H9 (cell line): ENCODE data around the gene C16orf95. TPM values are rescaled to one million over a fixed set of nuclear protein-coding genes. Genes with fewer than 3 reads are reported as not detected.

ENCODE experiments used
- DNase-seq: peaks from one replicate; pipeline ENCODE4 v3.0.0-alpha.2; 2017
- H2AFZ ChIP-seq: one replicate; pipeline ENCODE4 v1.6.1; 2013; ENCODE audit warnings: mild to moderate bottlenecking, low read length, control low read depth, moderate library complexity
- H2AK5ac ChIP-seq: 2 replicates; pipeline ENCODE4 v1.6.1; 2013; ENCODE audit warnings: low read length, control low read depth, mixed read lengths; ENCODE audit not compliant: insufficient read length
- H2BK120ac ChIP-seq: one replicate; pipeline ENCODE4 v1.6.1; 2013; ENCODE audit warnings: low read depth, mild to moderate bottlenecking, low read length, control low read depth, inconsistent platforms; ENCODE audit not compliant: poor library complexity, severe bottlenecking
- H2BK12ac ChIP-seq: 2 replicates; pipeline ENCODE4 v1.6.1; 2013; ENCODE audit warnings: low read length, control low read depth, mixed read lengths, low read depth; ENCODE audit not compliant: insufficient read length
- H2BK15ac ChIP-seq: 2 replicates; pipeline ENCODE4 v1.6.1; 2013; ENCODE audit warnings: low read depth, low read length, control low read depth
- H2BK20ac ChIP-seq: one replicate; pipeline ENCODE4 v1.6.1; 2013; ENCODE audit warnings: low read depth, mild to moderate bottlenecking, low read length, control low read depth, inconsistent platforms; ENCODE audit not compliant: poor library complexity, severe bottlenecking
- H2BK5ac ChIP-seq: 2 replicates; pipeline ENCODE4 v1.6.1; 2013; ENCODE audit warnings: low read length, control low read depth, mixed read lengths; ENCODE audit not compliant: insufficient read length
- H3K14ac ChIP-seq: 2 replicates; pipeline ENCODE4 v1.6.1; 2013; ENCODE audit warnings: low read length, control low read depth; ENCODE audit not compliant: insufficient read depth
- H3K18ac ChIP-seq: 2 replicates; pipeline ENCODE4 v1.6.1; 2013; ENCODE audit warnings: low read depth, mild to moderate bottlenecking, mixed read lengths, low read length, control low read depth; ENCODE audit not compliant: insufficient read length
- H3K23ac ChIP-seq: 2 replicates; pipeline ENCODE4 v1.6.1; 2013; ENCODE audit warnings: low read length, control low read depth, mixed read lengths, low read depth; ENCODE audit not compliant: insufficient read length
- H3K23me2 ChIP-seq: 2 replicates; pipeline ENCODE4 v1.6.1; 2013; ENCODE audit warnings: low read depth, mild to moderate bottlenecking, mixed read lengths, low read length, control low read depth; ENCODE audit not compliant: insufficient read length, poor library complexity, severe bottlenecking
- H3K27ac ChIP-seq: 2 replicates; pipeline ENCODE4 v1.5.1; 2013; ENCODE audit warnings: low read length, control low read depth, mixed read lengths, low read depth; ENCODE audit not compliant: insufficient read length
- H3K27me3 ChIP-seq: 2 replicates; pipeline ENCODE4 v1.6.1; 2013; ENCODE audit warnings: low read length, control low read depth, inconsistent platforms; ENCODE audit not compliant: insufficient read depth
- H3K4ac ChIP-seq: 2 replicates; pipeline ENCODE4 v1.6.1; 2013; ENCODE audit warnings: low read depth, mild to moderate bottlenecking, control low read depth, inconsistent platforms, low read length, moderate library complexity
- H3K4me1 ChIP-seq: 2 replicates; pipeline ENCODE4 v1.6.1; 2013; ENCODE audit warnings: low read length, control low read depth, inconsistent platforms; ENCODE audit not compliant: insufficient read depth
- H3K4me2 ChIP-seq: 2 replicates; pipeline ENCODE4 v1.6.1; 2013; ENCODE audit warnings: low read length, control low read depth, mixed read lengths; ENCODE audit not compliant: insufficient read length, insufficient read depth
- H3K56ac ChIP-seq: 2 replicates; pipeline ENCODE4 v1.6.1; 2013; ENCODE audit warnings: low read depth, mild to moderate bottlenecking, mixed read lengths, low read length, control low read depth; ENCODE audit not compliant: insufficient read length
- H3K79me1 ChIP-seq: 2 replicates; pipeline ENCODE4 v1.6.1; 2013; ENCODE audit warnings: low read depth, mild to moderate bottlenecking, moderate library complexity, low read length, control low read depth, inconsistent platforms; ENCODE audit not compliant: insufficient read depth, poor library complexity, severe bottlenecking
- H3K79me2 ChIP-seq: 2 replicates; pipeline ENCODE4 v1.6.1; 2013; ENCODE audit warnings: low read length, control low read depth, inconsistent platforms; ENCODE audit not compliant: insufficient read depth
- H3K9ac ChIP-seq: 2 replicates; pipeline ENCODE4 v1.6.1; 2013; ENCODE audit warnings: low read length, control low read depth, mixed read lengths; ENCODE audit not compliant: insufficient read length; ENCODE audit errors: extremely low read depth
- H3K9me3 ChIP-seq: one replicate; pipeline ENCODE4 v1.6.1; 2013; ENCODE audit warnings: low read depth, low read length, inconsistent platforms; ENCODE audit not compliant: control insufficient read depth
- H3T11ph ChIP-seq: one replicate; pipeline ENCODE4 v1.6.1; 2013; ENCODE audit warnings: mild to moderate bottlenecking, low read length, control low read depth, inconsistent platforms
- H4K20me1 ChIP-seq: one replicate; pipeline ENCODE4 v1.6.1; 2013; ENCODE audit not compliant: control insufficient read depth, insufficient read length, insufficient read depth
- H4K5ac ChIP-seq: 2 replicates; pipeline ENCODE4 v1.6.1; 2013; ENCODE audit warnings: low read depth, mild to moderate bottlenecking, mixed read lengths, low read length, control low read depth; ENCODE audit not compliant: insufficient read length
- H4K8ac ChIP-seq: replicated peaks from 2 replicates; pipeline ENCODE4 v1.6.1; 2013; ENCODE audit warnings: low read length, control low read depth, mixed read lengths, low read depth; ENCODE audit not compliant: insufficient read length
- H4K91ac ChIP-seq: 2 replicates; pipeline ENCODE4 v1.6.1; 2013; ENCODE audit warnings: low read depth, mild to moderate bottlenecking, moderate library complexity, mixed read lengths, low read length, control low read depth; ENCODE audit not compliant: insufficient read length
- H3K27ac Mint-ChIP-seq, 3 experiments: 2 replicates in 2 of 3; 3 replicates in 1 of 3; pipeline ENCODE4 v1.8.0; 2020 to 2021; ENCODE audit warnings: mixed read lengths in 3 of 3, mild to moderate bottlenecking in 1 of 3, moderate library complexity in 1 of 3
- H3K27me3 Mint-ChIP-seq: 2 replicates; pipeline ENCODE4 v1.8.0; 2021; ENCODE audit warnings: low read depth, mild to moderate bottlenecking, moderate library complexity, mixed read lengths
- H3K36me3 Mint-ChIP-seq, 3 experiments: 2 replicates in 2 of 3; 3 replicates in 1 of 3; pipeline ENCODE4 v1.8.0; 2020 to 2021; ENCODE audit warnings: low read depth in 3 of 3, mixed read lengths in 3 of 3; ENCODE audit not compliant: insufficient read depth in 1 of 3
- H3K4me1 Mint-ChIP-seq, 2 experiments: 2 replicates each; pipeline ENCODE4 v1.8.0; 2020; ENCODE audit warnings: mixed read lengths in 2 of 2
- H3K4me3 Mint-ChIP-seq, 2 experiments: 2 replicates in 1 of 2; 3 replicates in 1 of 2; pipeline ENCODE4 v1.8.0; 2020 to 2021; ENCODE audit warnings: mild to moderate bottlenecking in 2 of 2, mixed read lengths in 2 of 2, moderate library complexity in 1 of 2
- H3K9me3 Mint-ChIP-seq, 2 experiments: 2 replicates in 1 of 2; 3 replicates in 1 of 2; pipeline ENCODE4 v1.8.0; 2020; ENCODE audit warnings: mild to moderate bottlenecking in 2 of 2, mixed read lengths in 2 of 2, moderate library complexity in 1 of 2
- WGBS: extraction: QIAGEN DNeasy Blood & Tissue Kit; methylation state at CpG from one replicate; pipeline ENCODE4 v1.1.7; 2013; ENCODE audit warnings: missing lambda C conversion rate, low lambda C conversion rate, mixed read lengths; ENCODE audit not compliant: insufficient read length; ENCODE audit errors: extremely low coverage; 5-methylcytosine and 5-hydroxymethylcytosine counted together
- total RNA-seq: library from RNA; stranded (reverse); gene quantifications from 2 replicates; pipeline ENCODE4 v1.2.1, GENCODE V29; 2021
- TF ChIP-seq, protein P1 (sequence below): fragments of 200-600 bp; sonication (generic); conservative IDR thresholded peaks from 3 replicates; pipeline ENCODE4 v1.8.0; 2021; ENCODE audit warnings: antibody characterized with exemption, mild to moderate bottlenecking

The C16orf95 gene
- total RNA-seq, 1 experiment from 2014 or later: 5.6 TPM

DNA sequence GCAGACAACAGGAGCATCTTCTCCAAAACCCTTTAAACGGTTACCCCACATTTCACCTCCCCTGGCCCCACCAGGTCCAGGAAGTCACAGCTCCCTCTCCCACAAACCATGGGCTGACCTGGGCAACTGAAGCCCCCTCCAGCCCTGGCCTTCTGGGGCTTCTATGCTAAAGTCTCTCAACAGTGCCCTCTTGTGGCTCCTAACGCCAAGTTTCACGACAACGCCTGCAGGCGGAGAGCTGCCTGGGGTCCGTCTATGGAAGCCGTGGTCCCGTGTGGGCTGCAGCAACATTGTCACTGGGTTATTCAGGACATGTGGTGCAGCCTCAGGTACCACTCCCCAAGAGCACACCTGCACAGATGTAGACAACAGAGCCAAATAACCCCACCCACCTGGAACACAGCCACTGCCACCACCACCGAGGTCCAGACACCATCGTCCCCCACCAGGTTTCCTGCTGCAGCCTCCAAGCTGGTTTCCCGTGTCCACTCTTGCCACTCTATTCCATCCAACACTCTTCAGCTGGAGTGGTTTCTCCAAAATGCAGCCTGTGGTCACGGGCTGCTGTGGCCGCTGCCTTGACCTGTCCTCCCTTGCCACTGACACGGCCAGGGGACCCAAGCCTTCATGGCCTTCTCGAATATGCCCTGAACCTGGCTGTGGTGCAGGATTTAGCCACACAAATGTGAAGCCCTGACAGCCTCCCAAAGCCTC lies 19.1 kb downstream of the C16orf95 start:
- no peak overlapping the region for H3K27ac Mint-ChIP-seq
- Histone ChIP-seq H3K79me1 (no peaks in the 10 kb centered on the region), H3K27ac (no peak overlapping the region), H3K56ac (no peak overlapping the region), H3K23me2 (no peaks in the 10 kb centered on the region), H2AK5ac (no peak overlapping the region), H3K27me3 (no peaks in the 10 kb centered on the region), H3K79me2 (no peaks in the 10 kb centered on the region), H2BK20ac (no peak overlapping the region), H4K91ac (no peak overlapping the region), H4K8ac (no peak overlapping the region), H4K20me1 (peaks cover 3% of the 10 kb centered on the region), H2AFZ (no peak overlapping the region), H3K9me3 (no peaks in the 10 kb centered on the region), H3K23ac (no peak overlapping the region), H3K4ac (no peak overlapping the region), H3K4me2 (no peak overlapping the region), H2BK12ac (no peak overlapping the region), H3T11ph (no peak overlapping the region), H3K9ac (no peak overlapping the region), H3K14ac (no peak overlapping the region), H2BK120ac (no peak overlapping the region), H3K18ac (no peak overlapping the region), H3K4me1 (no peaks in the 10 kb centered on the region), H2BK5ac (no peak overlapping the region), H2BK15ac (no peak overlapping the region), H4K5ac (no peak overlapping the region)
- H3K36me3 Mint-ChIP-seq: no peaks in the 10 kb centered on the region; a peak in 1 of 7 replicates
- peaks cover 3 to 5% of the 10 kb centered on the region in 2 experiments; a peak in 3 of 4 replicates for H3K4me1 Mint-ChIP-seq
- no peaks in the 10 kb centered on the region for H3K9me3 Mint-ChIP-seq
- WGBS: no CpG with 5 or more reads among the region's 15 CpGs
- TF ChIP-seq, protein P1, sequence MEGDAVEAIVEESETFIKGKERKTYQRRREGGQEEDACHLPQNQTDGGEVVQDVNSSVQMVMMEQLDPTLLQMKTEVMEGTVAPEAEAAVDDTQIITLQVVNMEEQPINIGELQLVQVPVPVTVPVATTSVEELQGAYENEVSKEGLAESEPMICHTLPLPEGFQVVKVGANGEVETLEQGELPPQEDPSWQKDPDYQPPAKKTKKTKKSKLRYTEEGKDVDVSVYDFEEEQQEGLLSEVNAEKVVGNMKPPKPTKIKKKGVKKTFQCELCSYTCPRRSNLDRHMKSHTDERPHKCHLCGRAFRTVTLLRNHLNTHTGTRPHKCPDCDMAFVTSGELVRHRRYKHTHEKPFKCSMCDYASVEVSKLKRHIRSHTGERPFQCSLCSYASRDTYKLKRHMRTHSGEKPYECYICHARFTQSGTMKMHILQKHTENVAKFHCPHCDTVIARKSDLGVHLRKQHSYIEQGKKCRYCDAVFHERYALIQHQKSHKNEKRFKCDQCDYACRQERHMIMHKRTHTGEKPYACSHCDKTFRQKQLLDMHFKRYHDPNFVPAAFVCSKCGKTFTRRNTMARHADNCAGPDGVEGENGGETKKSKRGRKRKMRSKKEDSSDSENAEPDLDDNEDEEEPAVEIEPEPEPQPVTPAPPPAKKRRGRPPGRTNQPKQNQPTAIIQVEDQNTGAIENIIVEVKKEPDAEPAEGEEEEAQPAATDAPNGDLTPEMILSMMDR: peak; percentile 79
- H3K4me3 Mint-ChIP-seq: no peak overlapping the region
- no peaks in the 10 kb centered on the region; the same call in 1 of the 2 replicates for H3K27me3 Mint-ChIP-seq
- peak; percentile 70 for DNase-seq
